Stimulated activated CD4-positive, alpha-beta T cell treated with anti-CD3 and anti-CD28 coated beads, Interleukin-12 subunit alpha, Interleukin-12 subunit beta, amount 100 ng/mL, for 24 hours (primary cell): Measurements from ENCODE around the gene STX19.
A peak's percentile ranks its signal among the peaks of the same experiment; 100 is the strongest.
"Not testable (repeated sequence)": the region's sequence is repeated elsewhere in the genome, so short reads cannot be mapped to it uniquely, and the experiment has no call there.

Experiments used
- DNase-seq, 2 experiments: peaks; one replicate each; pipeline ENCODE4 v3.0.0-alpha.2; 2020; ENCODE audit warnings: low read depth in 2 of 2

Gene STX19

GRCh38 chr3:93979850-93980676 is 48.3 kb downstream of the STX19 start, which contains the start of gene ARL13B:
TSS of gene ARL13B (plus strand) at chr3:93980155. CDS start at chr3:93980424, 269 bp downstream.
- peak; percentile 87 to 89 for DNase-seq

- DNase-seq = peak; percentile 4 to 39
Measured at GRCh38 chr3:93973131-93974126, 55.0 kb downstream of the STX19 start, which contains the start of gene PROS1. TSS of gene PROS1 (minus strand) at chr3:93973896. CDS start at chr3:93973749, 147 bp downstream.

GRCh38 chr3:93969997-93970396 is 58.4 kb downstream of the STX19 start:
- no peak for DNase-seq

- no peak for DNase-seq
Measured at GRCh38 chr3:93969443-93969842, 59.0 kb downstream of the STX19 start.

GRCh38 chr3:93965106-93965505 is 63.3 kb downstream of the STX19 start:
- DNase-seq = not testable (repeated sequence)
